HG03558 (cell line): ENCODE results near the gene ETV1.
A peak's percentile ranks its signal among the peaks of the same experiment; 100 is the strongest.

Experiments
- ATAC-seq: cut with Tn5 transposase; IDR thresholded peaks from one replicate; pipeline ENCODE4 v1.9.1; 2021; ENCODE audit warnings: moderate number of reproducible peaks; ENCODE audit not compliant: unreplicated experiment; ENCODE audit errors: extremely low read depth

Gene ETV1

GRCh38 chr7:13989126-13989948 lies at the start of gene ETV1:
Gene ETV1, minus strand, starts transcription at chr7:13989666. Its CDS starts 614 bp downstream, at chr7:13989052.
- ATAC-seq: no peak

DNA sequence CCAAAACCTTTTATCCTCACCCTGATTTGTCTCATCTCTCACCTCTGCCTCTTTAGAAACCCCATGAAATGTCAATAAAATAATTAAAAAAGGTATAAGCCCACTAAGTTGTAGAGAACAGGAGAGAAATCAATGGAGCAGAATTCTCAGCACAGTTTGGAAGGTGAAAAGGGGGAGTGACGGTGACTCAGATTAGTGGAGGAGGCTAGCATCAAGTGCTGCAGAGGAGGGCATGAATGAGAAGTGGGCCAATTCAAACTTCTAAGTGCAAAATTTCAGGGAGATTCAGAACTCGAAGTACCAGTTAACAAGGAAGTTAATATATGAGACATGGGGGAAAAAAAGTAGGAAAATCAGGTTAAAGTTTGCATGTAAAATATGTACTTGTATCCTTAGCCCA lies 34.9 kb upstream of the ETV1 start:
- no peak for ATAC-seq

GRCh38 chr7:14023838-14024237 lies 34.4 kb upstream of the ETV1 start:
- no peak for ATAC-seq

GRCh38 chr7:14023342-14023741 lies 33.9 kb upstream of the ETV1 start:
- ATAC-seq: no peak

DNA sequence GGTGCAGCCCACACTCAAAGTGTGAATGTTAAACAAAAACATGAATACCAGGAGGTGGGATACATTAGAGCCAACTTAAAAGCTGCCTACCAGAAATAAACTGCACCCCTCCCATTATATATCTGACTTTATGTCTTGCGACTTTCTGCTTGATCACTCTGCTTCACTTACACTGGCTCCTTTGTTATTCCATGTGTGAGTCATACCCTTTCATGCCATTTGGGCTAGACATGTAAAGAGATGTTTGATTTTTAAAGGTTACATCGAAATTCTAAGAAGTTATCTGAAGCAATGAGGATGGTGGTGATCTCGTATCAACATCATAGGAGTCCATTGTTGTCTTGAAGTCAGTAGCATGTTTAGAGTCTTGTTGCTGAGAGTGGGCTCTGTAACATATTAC lies 31.6 kb upstream of the ETV1 start:
- no peak for ATAC-seq

DNA sequence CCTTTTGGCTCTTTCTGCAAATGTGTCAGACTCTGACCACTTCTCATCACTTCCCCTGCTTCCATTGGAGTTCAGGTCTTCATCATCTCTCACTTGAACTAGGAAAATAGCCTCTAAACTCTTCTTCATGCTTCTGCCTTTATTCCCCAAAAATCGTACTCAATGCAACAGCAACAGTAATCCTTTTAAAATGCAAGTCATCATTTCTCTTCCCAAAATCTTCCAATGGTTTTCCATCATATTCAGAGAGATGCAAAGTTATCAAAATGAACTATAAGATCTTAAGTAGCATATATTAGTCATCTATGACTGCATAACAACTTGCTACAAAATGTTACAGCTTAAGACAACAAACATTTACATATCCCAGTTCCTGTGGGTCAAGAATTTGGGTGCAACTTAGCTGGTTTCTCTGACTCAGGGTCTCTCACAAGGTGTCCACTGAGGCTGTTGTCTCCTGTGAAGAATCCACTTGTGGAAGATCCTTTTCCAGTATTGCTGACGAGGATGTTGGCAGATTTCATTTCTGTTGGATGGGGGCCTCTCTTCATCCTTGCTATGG lies 31.0 kb upstream of the ETV1 start:
- ATAC-seq: no peak

DNA sequence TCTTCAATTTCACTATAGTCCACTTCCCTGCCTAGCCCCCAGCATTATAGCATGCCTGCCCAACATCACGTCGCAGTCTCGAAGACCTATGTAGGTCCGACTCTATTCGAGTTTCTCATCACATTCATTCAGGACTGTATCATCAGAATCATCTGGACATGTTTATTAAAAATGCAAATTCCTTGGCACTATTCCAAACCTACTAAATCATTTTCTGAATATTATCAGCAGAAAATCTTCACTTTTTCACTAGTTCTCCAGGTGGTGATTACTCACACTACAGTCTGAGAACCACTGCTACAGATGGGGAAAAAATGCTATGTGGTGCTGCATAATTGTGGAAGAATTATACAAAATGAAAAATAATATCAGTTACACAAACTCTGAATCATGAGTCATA lies 29.3 kb upstream of the ETV1 start:
- no peak for ATAC-seq

- ATAC-seq: no peak
These were observed 27.5 kb upstream of the ETV1 start for GRCh38 chr7:14016950-14017349.

GRCh38 chr7:14013898-14014297 lies 24.4 kb upstream of the ETV1 start:
- ATAC-seq: no peak

DNA sequence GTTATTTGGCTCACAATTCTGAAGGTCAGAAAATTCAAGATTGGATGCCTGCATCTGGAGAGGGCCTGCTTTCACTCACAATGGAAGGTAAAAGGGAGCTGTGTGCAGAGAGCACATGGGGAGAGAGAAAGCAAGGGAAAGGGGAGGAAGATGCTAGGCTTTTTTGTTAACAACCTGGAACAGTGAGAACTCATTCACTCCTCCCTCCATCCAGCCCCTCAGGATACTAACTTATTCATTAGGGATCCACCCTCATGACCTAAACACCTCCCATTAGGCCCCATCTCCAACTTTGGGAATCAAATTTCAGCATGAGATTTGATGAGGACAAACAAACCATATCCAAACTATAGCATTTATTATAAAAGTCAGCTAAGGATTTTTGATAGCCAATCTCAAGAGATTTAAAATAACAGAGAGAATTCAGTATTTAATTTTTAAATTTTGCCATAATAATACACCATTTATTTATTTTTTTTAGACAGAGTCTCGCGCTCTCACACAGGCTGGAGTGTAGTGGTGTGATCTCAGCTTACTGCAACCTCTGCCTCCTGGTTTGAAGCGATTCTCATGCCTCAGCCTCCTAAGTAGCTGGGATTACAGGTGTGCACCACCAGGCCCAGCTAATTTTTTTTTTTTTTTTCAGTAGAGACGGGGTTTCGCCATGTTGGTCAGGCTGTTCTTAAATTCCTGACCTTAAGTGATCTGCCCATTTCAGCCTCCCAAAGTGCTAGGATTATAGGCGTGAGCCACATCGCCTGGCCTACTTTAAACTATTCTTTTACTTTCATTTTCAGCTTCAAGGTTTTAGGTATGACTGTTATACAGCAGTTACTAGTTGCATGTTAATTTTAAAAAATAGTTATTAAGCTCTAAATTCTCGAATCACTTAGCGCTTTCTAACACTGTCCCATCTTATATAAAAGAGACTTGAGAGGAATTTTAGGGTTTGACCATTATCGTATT lies 20.3 kb upstream of the ETV1 start:
- no peak for ATAC-seq

GRCh38 chr7:14001139-14001538 lies 11.7 kb upstream of the ETV1 start:
- ATAC-seq: no peak

GRCh38 chr7:14000247-14000646 lies 10.8 kb upstream of the ETV1 start:
- ATAC-seq: no peak

GRCh38 chr7:13998866-13999265 lies 9.4 kb upstream of the ETV1 start:
- no peak for ATAC-seq

DNA sequence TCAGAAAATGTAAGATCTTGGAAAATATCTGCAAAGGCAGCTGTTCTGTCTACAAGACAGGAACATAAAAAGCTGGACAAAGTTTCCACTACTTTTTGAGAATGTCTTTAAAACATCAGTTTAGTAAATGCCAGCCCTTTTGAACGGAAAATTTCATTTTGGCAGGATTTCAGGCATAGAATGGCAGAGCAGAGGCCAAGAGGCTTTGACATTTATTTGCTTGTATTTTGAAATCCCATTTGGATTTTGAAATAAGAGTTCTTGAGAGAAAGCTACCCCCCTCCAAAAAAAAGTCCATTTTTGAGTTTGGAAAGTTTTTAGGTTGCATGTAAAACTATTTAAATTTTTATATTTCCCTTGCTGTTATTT lies 3.1 kb upstream of the ETV1 start:
- ATAC-seq: no peak

- no peak for ATAC-seq
These were observed 2.5 kb upstream of the ETV1 start for GRCh38 chr7:13991791-13992595.

DNA sequence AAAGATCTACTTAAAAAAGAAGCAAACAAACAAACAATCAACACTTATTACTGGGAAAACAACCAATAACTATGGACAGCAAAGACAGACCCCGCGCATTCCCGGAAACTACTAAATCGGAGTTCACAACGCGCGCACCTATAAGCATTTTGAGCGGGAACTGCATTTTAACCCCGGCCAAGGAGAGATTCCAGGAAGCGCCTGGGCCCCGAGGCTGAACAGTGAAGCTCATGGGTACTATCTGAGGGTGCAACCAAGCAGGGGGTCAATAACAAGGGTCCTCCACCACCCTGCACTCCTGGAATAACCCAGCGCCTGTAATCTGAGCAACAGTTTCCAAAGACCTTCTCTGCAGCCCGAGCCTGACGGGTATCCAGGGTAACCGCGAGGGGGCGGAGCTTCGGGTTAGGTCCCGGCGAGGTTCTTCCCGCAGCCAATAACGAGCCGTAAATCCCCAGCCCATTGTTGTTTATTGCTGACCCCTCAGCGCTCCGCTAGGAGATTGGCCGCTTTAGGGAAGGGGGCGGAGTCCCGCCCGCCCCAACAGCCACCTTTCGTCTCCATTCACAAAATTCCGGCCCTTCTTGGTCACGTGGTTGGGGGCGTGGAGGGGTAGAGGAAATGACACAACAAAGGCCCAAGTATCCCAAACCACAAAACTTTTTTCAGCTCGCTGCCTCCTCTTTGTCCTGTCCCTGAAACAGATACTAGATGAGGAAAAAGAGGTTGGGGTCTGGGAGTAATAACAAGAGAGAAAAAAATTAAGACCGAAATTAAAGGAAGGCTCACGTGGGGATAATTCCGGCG lies 1.7 kb upstream of the ETV1 start:
- ATAC-seq: peak; percentile 49

GRCh38 chr7:13990319-13990983 lies 985 bp upstream of the ETV1 start:
- ATAC-seq: no peak

GRCh38 chr7:13989949-13990305 lies 461 bp upstream of the ETV1 start:
- no peak for ATAC-seq

- no peak for ATAC-seq
These were observed 738 bp downstream of the ETV1 start for GRCh38 chr7:13988731-13989125.
